B cell (primary cell): Measurements from ENCODE around the gene KRT72. TPM values are rescaled to one million over a fixed set of nuclear protein-coding genes. Genes with fewer than 3 reads are reported as not detected.

ENCODE experiments used
- ATAC-seq: fragments of 200-7000 bp; cut with Tn5 transposase; one replicate; pipeline ENCODE4 v1.10.0; 2021; ENCODE audit warnings: low read depth, mild to moderate bottlenecking, moderate number of reproducible peaks, moderate library complexity
- CTCF ChIA-PET: fragments of 350-600 bp; sonication (Branson Sonifier 250); formaldehyde crosslinking; loops from one replicate; lab custom pipeline; 2021; ENCODE audit warnings: antibody characterized with exemption, inconsistent platforms; lab: Charles Lee
- POLR2A ChIA-PET: fragments of 350-600 bp; sonication (Branson Sonifier 250); formaldehyde crosslinking; loops from one replicate; lab custom pipeline; 2021; ENCODE audit warnings: antibody characterized with exemption; lab: Charles Lee
- DNase-seq: peaks from one replicate; pipeline ENCODE4 v3.0.0; 2013
- H2AFZ ChIP-seq: 2 replicates; pipeline ENCODE4 v1.6.1; 2012; ENCODE audit warnings: mild to moderate bottlenecking, low read depth, low read length; ENCODE audit not compliant: insufficient read depth, poor library complexity, severe bottlenecking
- H3K27ac ChIP-seq, 2 donors: 1 replicate in 1 of 2; 2 replicates in 1 of 2; pipeline ENCODE4 v1.5.1; 2012 to 2013; ENCODE audit warnings: low read length in 2 of 2, mild to moderate bottlenecking in 2 of 2, moderate library complexity in 1 of 2
- H3K27me3 ChIP-seq, 4 experiments: fragments of 200-600 bp in 1 of 4; sonication (generic) in 1 of 4; replicated peaks in 1 of 4; 1 replicate in 2 of 4; 2 replicates in 2 of 4; pipeline versions ENCODE4 v1.6.1 to v1.7.0; 2013 to 2016; ENCODE audit warnings: low read length in 3 of 4, mild to moderate bottlenecking in 2 of 4, mixed read lengths in 1 of 4, moderate library complexity in 1 of 4; ENCODE audit not compliant: insufficient read depth in 4 of 4, control insufficient read depth in 3 of 4; ENCODE audit errors: control extremely low read depth in 1 of 4
- H3K36me3 ChIP-seq, 2 experiments: replicated peaks in 1 of 2; 1 replicate in 1 of 2; 2 replicates in 1 of 2; pipeline versions ENCODE4 v1.6.1 to v1.7.1; 2013; ENCODE audit warnings: low read length in 1 of 2; ENCODE audit not compliant: insufficient read depth in 2 of 2, control insufficient read depth in 1 of 2; ENCODE audit errors: control extremely low read depth in 1 of 2, extremely low read depth in 1 of 2
- H3K4me1 ChIP-seq, 2 donors: fragments of 200-600 bp in 1 of 2; sonication (generic) in 1 of 2; 1 replicate in 1 of 2; 2 replicates in 1 of 2; pipeline versions ENCODE4 v1.5.1 to v1.6.1; 2013 to 2017; ENCODE audit warnings: low read length in 2 of 2; ENCODE audit not compliant: control insufficient read depth in 2 of 2, insufficient read depth in 2 of 2
- H3K4me2 ChIP-seq: replicated peaks from 2 replicates; pipeline ENCODE3; 2012; ENCODE audit warnings: mild to moderate bottlenecking, low read depth, low read length; ENCODE audit not compliant: poor library complexity, severe bottlenecking
- H3K4me3 ChIP-seq, 5 experiments: fragments of 200-600 bp in 1 of 5; sonication (generic) in 1 of 5; 1 replicate in 3 of 5; 2 replicates in 2 of 5; pipeline versions ENCODE4 v1.5.1 to v1.7.0; 2011 to 2016; ENCODE audit warnings: low read length in 4 of 5, mild to moderate bottlenecking in 4 of 5, low read depth in 2 of 5, control low read depth in 1 of 5, moderate library complexity in 1 of 5; ENCODE audit not compliant: insufficient read depth in 1 of 5; ENCODE audit errors: control extremely low read depth in 1 of 5, extremely low read depth in 1 of 5
- H3K79me2 ChIP-seq: fragments of 200-600 bp; sonication (generic); one replicate; pipeline ENCODE4 v1.6.0; 2016; ENCODE audit warnings: low read length; ENCODE audit not compliant: control insufficient read depth, insufficient read depth
- H3K9ac ChIP-seq: fragments of 200-600 bp; sonication (generic); 2 replicates; pipeline ENCODE4 v1.6.1; 2017; ENCODE audit warnings: mild to moderate bottlenecking, low read length, moderate library complexity
- H3K9me3 ChIP-seq, 3 donors: one replicate each; pipeline versions ENCODE4 v1.6.1 to v1.7.1; 2013; ENCODE audit warnings: low read length in 2 of 3; ENCODE audit not compliant: control insufficient read depth in 2 of 3, insufficient read depth in 1 of 3; ENCODE audit errors: control extremely low read depth in 1 of 3
- H4K20me1 ChIP-seq: 2 replicates; pipeline ENCODE4 v1.6.0; 2012; ENCODE audit warnings: mild to moderate bottlenecking, low read length; ENCODE audit not compliant: insufficient read depth, control insufficient read depth, poor library complexity, severe bottlenecking
- H3K27ac Mint-ChIP-seq: one replicate; pipeline ENCODE4 v1.8.0; 2021; ENCODE audit warnings: mixed read lengths
- H3K27me3 Mint-ChIP-seq: one replicate; pipeline ENCODE4 v1.8.0; 2021; ENCODE audit warnings: mixed read lengths
- H3K4me1 Mint-ChIP-seq: one replicate; pipeline ENCODE4 v1.8.0; 2021; ENCODE audit warnings: mixed read lengths
- H3K4me3 Mint-ChIP-seq: one replicate; pipeline ENCODE4 v1.8.0; 2021; ENCODE audit warnings: mixed read lengths
- H3K9me3 Mint-ChIP-seq: one replicate; pipeline ENCODE4 v1.8.0; 2022; ENCODE audit warnings: mixed read lengths; ENCODE audit not compliant: insufficient read depth
- EZH2 ChIP-seq: IDR thresholded peaks from 2 replicates; pipeline ENCODE4 v1.6.1; 2012; ENCODE audit warnings: borderline replicate concordance, low read depth, mild to moderate bottlenecking, moderate library complexity, low read length; ENCODE audit not compliant: insufficient read depth, poor library complexity, severe bottlenecking
- WGBS: methylation state at CpG from one replicate; pipeline ENCODE4 v1.1.5; 2013; ENCODE audit warnings: missing lambda C conversion rate; ENCODE audit not compliant: insufficient coverage; 5-methylcytosine and 5-hydroxymethylcytosine counted together
- intact Hi-C: fragments of 100-400 bp; cut with micrococcal nuclease; formaldehyde crosslinking; loops from one replicate; pipeline ENCODE4 v1.10.0; 2022
- polyA plus RNA-seq: library from polyadenylated mRNA; depleted of rRNA; stranded (reverse); fragments of >200 nt; gene quantifications from 2 replicates; pipeline ENCODE4 v1.2.3, GENCODE V29; 2012
- total RNA-seq, 2 donors: library from RNA; stranded (reverse); fragments of 120-200 nt in 1 of 2; gene quantifications; 1 replicate in 1 of 2; 2 replicates in 1 of 2; pipeline versions ENCODE4 v1.2.3 to v1.2.4, GENCODE V29; 2013 to 2022
- TF ChIP-seq, protein P1 (sequence below): fragments of 200-600 bp; IDR thresholded peaks from one replicate; pipeline ENCODE4 v1.8.0; 2022; ENCODE audit warnings: antibody characterized with exemption, mild to moderate bottlenecking

The KRT72 gene
- total and polyA plus RNA-seq, 2 donors (not counting 1 experiment from before 2014, with no cell fraction given): 0.04 TPM; not detected in 1

DNA sequence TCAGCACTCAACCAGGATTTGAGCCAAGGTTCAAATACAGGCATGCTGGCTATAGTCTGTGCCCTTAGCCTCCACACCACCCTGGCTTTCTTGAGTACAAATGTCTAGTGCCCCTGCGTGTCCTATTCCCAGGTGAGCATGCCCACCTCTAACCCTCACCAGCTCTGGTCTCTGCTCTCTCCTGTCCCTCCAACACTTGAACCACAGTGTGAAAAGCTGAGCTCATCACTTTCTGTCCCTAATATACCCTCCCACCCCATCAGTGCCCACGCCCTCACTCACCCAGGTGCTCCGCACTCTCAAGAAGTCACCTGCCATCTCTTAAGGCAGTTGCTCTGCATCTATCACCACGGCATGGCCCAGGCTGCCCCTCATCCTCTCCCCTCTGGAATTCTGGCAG is 41.3 kb downstream of the KRT72 start:
- TF ChIP-seq, protein P1, sequence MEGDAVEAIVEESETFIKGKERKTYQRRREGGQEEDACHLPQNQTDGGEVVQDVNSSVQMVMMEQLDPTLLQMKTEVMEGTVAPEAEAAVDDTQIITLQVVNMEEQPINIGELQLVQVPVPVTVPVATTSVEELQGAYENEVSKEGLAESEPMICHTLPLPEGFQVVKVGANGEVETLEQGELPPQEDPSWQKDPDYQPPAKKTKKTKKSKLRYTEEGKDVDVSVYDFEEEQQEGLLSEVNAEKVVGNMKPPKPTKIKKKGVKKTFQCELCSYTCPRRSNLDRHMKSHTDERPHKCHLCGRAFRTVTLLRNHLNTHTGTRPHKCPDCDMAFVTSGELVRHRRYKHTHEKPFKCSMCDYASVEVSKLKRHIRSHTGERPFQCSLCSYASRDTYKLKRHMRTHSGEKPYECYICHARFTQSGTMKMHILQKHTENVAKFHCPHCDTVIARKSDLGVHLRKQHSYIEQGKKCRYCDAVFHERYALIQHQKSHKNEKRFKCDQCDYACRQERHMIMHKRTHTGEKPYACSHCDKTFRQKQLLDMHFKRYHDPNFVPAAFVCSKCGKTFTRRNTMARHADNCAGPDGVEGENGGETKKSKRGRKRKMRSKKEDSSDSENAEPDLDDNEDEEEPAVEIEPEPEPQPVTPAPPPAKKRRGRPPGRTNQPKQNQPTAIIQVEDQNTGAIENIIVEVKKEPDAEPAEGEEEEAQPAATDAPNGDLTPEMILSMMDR: no peak
- TF ChIP-seq EZH2: no peak
- H3K9me3 Mint-ChIP-seq: no peaks in the 10 kb centered on the region
- no peak overlapping the region for H2AFZ ChIP-seq
- H3K79me2 ChIP-seq: no peaks in the 10 kb centered on the region
- no peaks in the 10 kb centered on the region for H3K4me1 Mint-ChIP-seq
- H3K36me3 ChIP-seq: no peaks in the 10 kb centered on the region
- intact Hi-C loops: no loop called here
- peaks cover 0 to 6% (median 2%) of the 10 kb centered on the region in 4 experiments for H3K27me3 ChIP-seq
- H3K27ac ChIP-seq: no peak overlapping the region
- H3K4me3 Mint-ChIP-seq: no peak overlapping the region
- H3K4me1 ChIP-seq: no peaks in the 10 kb centered on the region
- no peak overlapping the region for H3K4me3 ChIP-seq
- peaks cover 22% of the 10 kb centered on the region for H3K27me3 Mint-ChIP-seq
- no peak overlapping the region for H3K4me2 ChIP-seq
- CTCF ChIA-PET: no interaction called here
- 88% methylated on average over 4 of the region's 4 CpGs for WGBS
- H3K9ac ChIP-seq: no peak overlapping the region
- no peaks in the 10 kb centered on the region for H4K20me1 ChIP-seq
- POLR2A ChIA-PET: no interaction called here
- no peak overlapping the region for H3K27ac Mint-ChIP-seq
- ATAC-seq (no peak), DNase-seq (no peak)
- peaks cover 0 to 3% (median 0%) of the 10 kb centered on the region in 3 donors for H3K9me3 ChIP-seq

DNA sequence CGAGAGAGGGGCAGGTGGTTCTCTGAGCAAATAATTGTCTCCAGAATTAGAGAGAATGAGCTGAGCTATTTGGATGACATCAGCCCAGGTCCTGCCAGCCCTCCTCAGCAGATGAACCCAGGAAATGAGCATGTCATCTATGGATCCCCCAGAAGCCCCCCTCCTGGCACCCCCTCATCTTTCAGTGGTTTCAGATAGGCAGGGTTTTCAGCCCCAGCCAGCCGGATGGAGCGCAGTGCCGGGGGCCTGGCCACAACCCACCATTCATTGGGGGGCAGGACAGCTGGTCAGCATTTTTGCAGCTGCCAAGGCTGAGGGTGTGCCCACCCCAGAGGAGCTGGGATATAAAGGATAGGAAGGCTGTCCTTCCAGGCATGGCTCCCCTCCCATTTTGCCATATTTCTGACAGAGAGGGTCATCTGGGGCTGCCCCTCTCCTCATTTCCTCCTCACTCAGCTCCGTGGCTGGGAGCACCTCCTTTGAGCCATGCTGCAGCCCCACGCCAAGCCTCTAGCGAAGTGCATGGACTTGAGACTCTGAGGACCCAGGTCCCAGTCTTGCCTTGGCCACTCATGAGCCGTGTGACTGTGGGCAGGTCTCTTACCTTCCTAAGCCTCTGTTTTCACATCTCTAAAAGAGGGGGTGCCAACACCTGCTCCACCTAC is 42.4 kb downstream of the KRT72 start:
- H3K27me3 Mint-ChIP-seq: peaks cover 22% of the 10 kb centered on the region
- intact Hi-C loops: no loop called here
- H3K4me1 Mint-ChIP-seq: no peaks in the 10 kb centered on the region
- no peak overlapping the region for H3K9ac ChIP-seq
- no peaks in the 10 kb centered on the region for H4K20me1 ChIP-seq
- ChIA-PET CTCF (no interaction called here), POLR2A (no interaction called here)
- no peak overlapping the region for H3K27ac ChIP-seq
- no peaks in the 10 kb centered on the region for H3K36me3 ChIP-seq
- H3K4me3 Mint-ChIP-seq: no peak overlapping the region
- ATAC-seq (no peak), DNase-seq (no peak)
- TF ChIP-seq, protein P1: no peak
- no peak for TF ChIP-seq EZH2
- WGBS: 71% methylated on average over 7 of the region's 8 CpGs
- peaks cover 0 to 6% (median 0%) of the 10 kb centered on the region in 4 experiments for H3K27me3 ChIP-seq
- no peaks in the 10 kb centered on the region for H3K79me2 ChIP-seq
- H3K4me2 ChIP-seq: no peak overlapping the region
- H3K27ac Mint-ChIP-seq: no peak overlapping the region
- no peaks in the 10 kb centered on the region for H3K4me1 ChIP-seq
- H3K9me3 Mint-ChIP-seq: no peaks in the 10 kb centered on the region
- H3K4me3 ChIP-seq: no peak overlapping the region
- H3K9me3 ChIP-seq: peaks cover 0 to 3% (median 0%) of the 10 kb centered on the region in 3 donors
- no peak overlapping the region for H2AFZ ChIP-seq
